Stimulated activated CD4-positive, alpha-beta T cell treated with anti-CD3 and anti-CD28 coated beads, Interleukin-12 subunit alpha, Interleukin-12 subunit beta, amount 100 ng/mL, for 48 hours (primary cell): Measurements from ENCODE around the gene ULK1.

Source experiments
- DNase-seq, 3 donors: peaks; one replicate each; pipeline ENCODE4 v3.0.0-alpha.2; 2020; ENCODE audit warnings: low read depth in 2 of 3, low spot score in 1 of 3

The ULK1 gene

DNA sequence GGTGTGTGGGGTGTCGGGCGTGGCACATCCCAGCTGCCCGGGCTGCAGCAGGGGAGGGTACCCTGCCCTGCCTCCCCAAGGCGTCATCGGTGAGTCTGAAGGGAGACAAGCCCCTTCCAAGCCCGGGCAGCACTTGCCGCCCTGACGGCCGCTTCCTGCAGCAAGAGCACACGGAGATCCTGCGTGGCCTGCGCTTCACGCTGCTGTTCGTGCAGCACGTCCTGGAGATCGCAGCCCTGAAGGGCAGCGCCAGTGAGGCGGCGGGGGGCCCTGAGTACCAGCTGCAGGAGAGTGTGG, 24.6 kb downstream of the ULK1 start:
- no peak for DNase-seq

DNA sequence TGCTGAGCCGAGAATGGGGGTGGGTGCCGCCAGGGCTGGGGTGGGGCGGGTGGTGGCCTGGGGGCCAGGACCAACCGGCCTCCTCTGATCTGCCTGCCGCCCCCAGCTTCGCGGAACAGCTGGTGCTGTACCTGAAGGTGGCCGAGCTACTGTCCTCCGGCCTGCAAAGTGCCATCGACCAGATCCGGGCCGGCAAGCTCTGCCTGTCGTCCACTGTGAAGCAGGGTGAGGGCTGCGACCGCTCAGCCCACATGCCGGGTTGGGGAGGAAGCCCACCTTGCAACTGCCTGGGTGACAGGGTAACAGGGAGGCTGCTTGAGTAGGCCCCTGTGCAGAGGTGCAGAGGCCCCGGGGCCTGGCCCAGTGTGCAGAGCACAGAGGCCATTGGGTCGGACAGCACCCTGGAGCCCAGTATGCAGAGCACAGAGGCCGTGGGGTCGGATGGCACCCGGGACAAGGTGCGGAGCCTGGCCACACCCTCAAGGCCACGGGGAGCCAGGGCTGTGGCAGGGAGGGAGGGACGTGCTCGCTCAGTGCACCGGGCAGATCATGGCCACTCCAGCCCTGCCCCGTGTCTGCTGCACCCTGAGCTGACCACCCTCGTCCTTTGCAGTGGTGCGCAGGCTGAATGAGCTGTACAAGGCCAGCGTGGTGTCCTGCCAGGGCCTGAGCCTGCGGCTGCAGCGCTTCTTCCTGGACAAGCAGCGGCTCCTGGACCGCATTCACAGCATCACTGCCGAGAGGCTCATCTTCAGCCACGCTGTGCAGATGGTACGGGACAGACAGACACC, 25.1 kb downstream of the ULK1 start:
- DNase-seq: no peak

- DNase-seq: no peak
Observed at GRCh38 chr12:131920157-131920508, 25.7 kb downstream of the ULK1 start.

DNA sequence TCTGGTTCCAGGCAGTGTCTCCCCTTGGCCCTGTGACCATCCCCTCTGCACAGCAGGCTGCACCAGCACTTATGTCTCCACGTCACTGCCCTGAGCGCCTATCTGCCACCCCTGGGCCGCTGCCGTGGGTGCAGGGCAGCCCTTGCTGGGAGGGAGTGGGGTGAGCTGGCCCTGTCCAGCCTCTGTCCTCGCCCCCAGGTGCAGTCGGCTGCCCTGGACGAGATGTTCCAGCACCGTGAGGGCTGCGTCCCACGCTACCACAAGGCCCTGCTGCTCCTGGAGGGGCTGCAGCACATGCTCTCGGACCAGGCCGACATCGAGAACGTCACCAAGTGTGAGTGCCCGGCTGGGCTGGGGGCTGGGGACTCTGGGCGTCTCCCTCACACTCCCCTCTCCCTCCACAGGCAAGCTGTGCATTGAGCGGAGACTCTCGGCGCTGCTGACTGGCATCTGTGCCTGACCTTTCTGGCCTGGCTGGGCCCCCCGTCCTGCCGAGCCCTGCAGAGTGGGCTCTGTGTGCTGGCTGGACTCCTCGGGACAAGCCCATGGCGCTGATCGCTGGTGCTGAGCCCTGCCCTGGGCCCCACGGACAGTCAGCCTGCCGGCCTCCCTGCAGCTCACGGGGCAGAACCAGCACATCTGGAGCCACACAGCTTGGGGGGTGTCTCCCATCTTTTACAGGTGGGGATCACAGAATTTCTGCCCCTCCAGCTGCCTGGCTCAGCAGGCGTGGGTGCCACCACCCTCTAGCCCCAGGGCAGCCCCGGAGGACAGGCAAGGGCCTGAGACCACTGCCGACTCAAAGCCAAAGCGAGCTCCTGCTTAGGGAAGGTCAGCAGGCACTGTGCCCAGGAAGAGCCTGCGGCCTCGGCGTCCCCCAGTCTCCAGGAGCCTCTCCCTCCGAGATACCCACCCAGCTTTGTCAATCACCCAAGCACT, 26.7 kb downstream of the ULK1 start:
- DNase-seq: no peak

- DNase-seq: no peak
Observed at GRCh38 chr12:131921866-131922769, 27.7 kb downstream of the ULK1 start.

- DNase-seq: no peak
Observed at GRCh38 chr12:131922772-131923171, 28.4 kb downstream of the ULK1 start.

- DNase-seq: no peak
Observed at GRCh38 chr12:131923260-131923659, 28.8 kb downstream of the ULK1 start.

DNA sequence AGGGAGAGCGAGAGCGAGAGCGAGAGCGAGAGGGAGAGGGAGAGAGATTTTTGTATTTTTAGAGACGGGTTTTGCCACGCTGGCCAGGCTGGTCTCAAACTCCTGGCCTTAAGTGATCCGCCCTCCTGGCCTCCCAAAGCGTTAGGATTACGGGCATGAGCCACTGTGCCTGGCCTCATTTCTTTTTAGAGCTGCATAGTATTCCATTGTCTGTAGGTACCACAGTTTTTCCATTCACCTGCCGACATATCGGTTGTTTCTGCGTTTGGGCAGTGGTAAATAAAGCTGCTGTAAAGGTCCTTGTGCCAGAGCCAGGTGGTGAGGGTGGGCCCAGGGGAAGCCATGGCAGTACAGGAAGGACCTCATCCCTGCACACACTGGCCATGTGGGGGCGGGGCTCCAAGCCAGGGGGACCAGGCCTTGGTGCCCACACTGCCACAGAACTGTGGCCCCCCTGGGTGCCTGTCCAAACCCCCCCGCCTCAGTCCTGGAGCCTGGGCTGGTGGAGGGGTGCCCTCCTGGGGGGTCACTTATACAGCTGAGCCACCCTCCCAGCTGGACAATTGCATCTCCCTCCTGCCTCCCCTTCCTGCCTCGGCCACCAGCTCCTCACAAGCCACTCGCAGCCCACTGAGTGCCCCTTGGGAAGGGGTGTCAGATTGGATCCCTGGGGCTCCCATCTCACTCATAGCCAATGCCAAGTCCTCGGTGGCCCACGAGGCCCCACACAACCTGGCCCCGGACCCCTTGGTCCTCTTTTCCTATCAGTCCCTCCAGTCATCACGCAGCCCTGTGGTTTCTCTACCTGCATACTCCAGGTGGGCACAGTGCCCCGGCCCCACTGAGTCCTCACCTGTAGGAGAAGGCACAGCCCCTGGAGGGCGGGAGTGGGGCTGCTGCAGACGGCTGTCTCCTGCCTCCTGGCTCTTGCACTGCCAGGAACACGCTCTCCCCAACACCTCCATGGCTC, 33.0 kb downstream of the ULK1 start:
- no peak for DNase-seq

GRCh38 chr12:131928080-131928710, 33.8 kb downstream of the ULK1 start:
- no peak for DNase-seq

GRCh38 chr12:131928711-131929580, 34.5 kb downstream of the ULK1 start, which contains the start of gene PUS1:
Gene PUS1, plus strand, starts transcription at chr12:131929276. Its CDS starts 447 bp downstream, at chr12:131929723.
- peak; percentile 87 to 92 (median 89) for DNase-seq

- no peak for DNase-seq
Observed at GRCh38 chr12:131929581-131930456, 35.4 kb downstream of the ULK1 start.

DNA sequence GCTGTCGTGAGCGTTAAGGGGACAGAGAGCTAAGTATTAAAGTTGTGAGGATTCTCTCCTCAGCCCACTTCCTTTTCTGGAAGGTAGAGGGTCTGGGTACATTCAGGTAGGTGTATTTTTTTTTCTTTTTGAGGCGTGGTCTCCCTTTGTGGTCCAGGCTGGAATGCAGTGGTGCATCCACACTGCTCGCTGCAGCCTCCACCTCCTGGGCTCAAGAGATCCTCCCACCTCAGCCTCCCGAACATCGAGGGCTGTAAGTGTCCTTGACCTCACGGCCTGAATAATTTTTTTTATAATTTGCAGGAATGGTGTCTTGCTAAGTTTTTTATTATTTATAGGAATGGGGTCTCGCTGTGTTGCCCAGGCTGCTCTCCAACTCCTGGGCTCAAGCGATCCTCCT, 36.1 kb downstream of the ULK1 start:
- DNase-seq: no peak

- no peak for DNase-seq
Observed at GRCh38 chr12:131933387-131933786, 39.0 kb downstream of the ULK1 start.

DNA sequence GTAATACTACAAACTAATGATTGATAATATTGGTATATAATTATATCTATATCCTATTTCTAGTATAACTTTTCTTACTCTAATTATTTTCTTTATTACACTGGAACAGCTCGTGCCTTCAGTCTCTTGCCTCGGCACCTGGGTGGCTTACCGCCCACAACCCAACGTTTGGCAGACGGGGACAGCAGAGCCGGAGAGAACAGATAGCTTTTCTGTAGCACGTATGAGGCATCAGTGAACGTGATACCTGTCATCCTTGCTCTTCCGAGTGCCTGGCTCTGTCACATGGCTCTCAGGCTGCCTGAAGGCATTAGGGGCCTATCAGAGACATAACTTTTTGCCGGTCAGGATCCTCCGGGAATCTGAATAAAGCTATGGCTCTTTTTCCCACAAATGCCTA, 40.1 kb downstream of the ULK1 start:
- DNase-seq: no peak

DNA sequence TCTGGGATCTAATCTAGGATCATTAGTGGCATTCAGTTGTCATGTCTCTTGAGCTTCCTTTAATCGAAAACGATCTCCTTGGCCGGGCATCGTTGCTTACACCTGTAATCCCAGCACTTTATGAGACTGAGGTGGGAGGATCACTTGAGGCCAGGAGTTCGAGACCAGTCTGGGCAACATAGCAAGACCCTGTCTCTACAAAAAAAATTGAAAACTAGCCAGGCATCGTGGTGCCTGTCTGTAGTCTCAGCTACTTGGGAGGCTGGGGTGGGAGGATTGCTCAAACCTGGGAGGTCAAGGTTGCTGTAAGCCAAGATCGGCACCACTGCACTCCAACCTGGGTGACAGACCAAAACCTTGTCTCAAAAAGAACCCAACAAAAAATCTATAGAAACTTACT, 43.7 kb downstream of the ULK1 start:
- no peak for DNase-seq

DNA sequence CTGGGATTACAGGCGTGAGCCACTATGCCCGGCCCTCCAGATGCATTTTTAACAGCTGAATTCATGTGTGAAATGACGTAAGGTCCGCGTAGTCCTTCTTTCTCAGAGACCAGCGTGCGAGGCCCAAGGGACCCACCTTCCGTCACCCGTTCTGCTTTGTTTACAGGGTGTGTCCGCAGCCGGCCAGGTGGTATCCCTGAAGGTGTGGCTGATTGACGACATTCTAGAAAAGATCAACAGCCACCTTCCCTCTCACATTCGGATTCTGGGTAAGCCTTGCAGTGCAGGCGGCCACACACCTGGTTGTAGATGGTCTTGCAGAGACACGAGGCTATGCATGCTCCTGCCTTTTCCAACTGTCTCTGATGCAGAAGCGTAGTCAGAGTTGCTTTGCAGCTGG, 44.6 kb downstream of the ULK1 start:
- no peak for DNase-seq

DNA sequence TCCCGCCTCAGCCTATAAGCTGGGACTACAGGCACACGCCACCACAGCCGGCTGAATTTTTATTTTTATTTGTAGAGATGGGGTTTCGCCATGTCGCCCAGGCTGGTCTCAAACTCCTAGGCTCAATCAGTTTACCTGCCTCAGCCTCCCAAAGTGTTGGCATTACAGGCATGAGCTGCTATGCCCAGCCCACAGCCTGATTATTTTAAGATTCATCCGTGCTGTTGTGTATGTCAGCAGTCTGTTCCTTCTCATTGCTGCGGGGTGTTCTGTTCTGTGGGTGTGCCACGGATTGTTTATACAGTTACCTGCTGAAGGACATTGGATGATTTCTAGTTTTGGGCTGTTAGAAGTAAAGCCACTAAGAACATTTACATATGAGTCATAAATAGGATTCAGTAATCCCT, 45.7 kb downstream of the ULK1 start:
- DNase-seq: no peak
